Measurements from ENCODE around the gene TBCCD1. TPM values are rescaled to one million over a fixed set of nuclear protein-coding genes. Genes with fewer than 3 reads are reported as not detected.

The TBCCD1 gene
- total RNA-seq, 1 donor from 2014 or later, result 5.3 TPM

- no peak for DNase-seq (ENCODE audit: missing footprints)
- no peak for ATAC-seq
- intact Hi-C loops (cut with DNase I), result no loop called here
Measured at GRCh38 chr3:186529201-186529999, 37.7 kb downstream of the TBCCD1 start.

GRCh38 chr3:186526256-186526606 lies 40.9 kb downstream of the TBCCD1 start:
- intact Hi-C loops (cut with DNase I), result no loop called here
- DNase-seq (ENCODE audit: missing footprints) (no peak), ATAC-seq (no peak)

- intact Hi-C loops (cut with DNase I), result no loop called here
- no peak for DNase-seq (ENCODE audit: missing footprints)
- ATAC-seq, result no peak
Measured at GRCh38 chr3:186525369-186526255, 41.5 kb downstream of the TBCCD1 start.

GRCh38 chr3:186524616-186525015 lies 42.5 kb downstream of the TBCCD1 start:
- DNase-seq (ENCODE audit: missing footprints), result no peak
- no peak for ATAC-seq
- intact Hi-C loops (cut with DNase I), result no loop called here

- DNase-seq (ENCODE audit: missing footprints), result no peak
- intact Hi-C loops (cut with DNase I), result no loop called here
- ATAC-seq, result no peak
Measured at GRCh38 chr3:186523434-186523833, 43.7 kb downstream of the TBCCD1 start.

- no peak for ATAC-seq
- DNase-seq (ENCODE audit: missing footprints), result no peak
- intact Hi-C loops (cut with DNase I), result no loop called here
Measured at GRCh38 chr3:186523022-186523421, 44.1 kb downstream of the TBCCD1 start.

- ATAC-seq (no peak), DNase-seq (ENCODE audit: missing footprints) (no peak)
- intact Hi-C loops (cut with DNase I), result no loop called here
Measured at GRCh38 chr3:186520957-186521842, 45.9 kb downstream of the TBCCD1 start.

GRCh38 chr3:186520431-186520830 lies 46.7 kb downstream of the TBCCD1 start:
- ATAC-seq (no peak), DNase-seq (ENCODE audit: missing footprints) (no peak)
- intact Hi-C loops (cut with DNase I), result no loop called here

- DNase-seq (ENCODE audit: missing footprints), result no peak
- ATAC-seq, result no peak
- intact Hi-C loops (cut with DNase I), result no loop called here
Measured at GRCh38 chr3:186519021-186519658, 48.0 kb downstream of the TBCCD1 start.

- DNase-seq (ENCODE audit: missing footprints) (no peak), ATAC-seq (no peak)
- intact Hi-C loops (cut with DNase I), result no loop called here
Measured at GRCh38 chr3:186517218-186517617, 49.9 kb downstream of the TBCCD1 start.

GRCh38 chr3:186516646-186517045 lies 50.5 kb downstream of the TBCCD1 start:
- no peak for ATAC-seq
- no peak for DNase-seq (ENCODE audit: missing footprints)
- intact Hi-C loops (cut with DNase I), result no loop called here

GRCh38 chr3:186515125-186515524 lies 52.0 kb downstream of the TBCCD1 start:
- no peak for ATAC-seq
- DNase-seq (ENCODE audit: missing footprints), result no peak
- intact Hi-C loops (cut with DNase I), result no loop called here

- intact Hi-C loops (cut with DNase I), result no loop called here
Measured at GRCh38 chr3:186514296-186515002, 52.7 kb downstream of the TBCCD1 start.

GRCh38 chr3:186513386-186513785 lies 53.8 kb downstream of the TBCCD1 start:
- intact Hi-C loops (cut with DNase I), result no loop called here
- ATAC-seq, result no peak
- DNase-seq (ENCODE audit: missing footprints), result no peak

More at GRCh38 chr3:186514296-186515002, 52.7 kb downstream of the TBCCD1 start:
- DNase-seq (ENCODE audit: missing footprints) (no peak), ATAC-seq (no peak)

GRCh38 chr3:186512570-186513302 lies 54.4 kb downstream of the TBCCD1 start:
- ATAC-seq (no peak), DNase-seq (ENCODE audit: missing footprints) (no peak)
- intact Hi-C loops (cut with DNase I), result no loop called here

GRCh38 chr3:186511702-186512101 lies 55.4 kb downstream of the TBCCD1 start:
- ATAC-seq, result no peak
- intact Hi-C loops (cut with DNase I), result no loop called here
- no peak for DNase-seq (ENCODE audit: missing footprints)

- DNase-seq (ENCODE audit: missing footprints) (no peak), ATAC-seq (no peak)
- intact Hi-C loops (cut with DNase I), result no loop called here
Measured at GRCh38 chr3:186511245-186511644, 55.9 kb downstream of the TBCCD1 start.
